Naive B cell (primary cell): ENCODE measurements around the gene LARP1B. TPM values are rescaled to one million over a fixed set of nuclear protein-coding genes. Genes with fewer than 3 reads are reported as not detected.
"Not testable (repeated sequence)": the region's sequence is repeated elsewhere in the genome, so short reads cannot be mapped to it uniquely, and the experiment has no call there.

Experiments used
- ATAC-seq, 2 donors: fragments of 150-1000 bp; cut with Tn5 transposase; 2 replicates each; pipeline ENCODE4 v1.10.0; 2021; ENCODE audit warnings: low read depth in 2 of 2, mild to moderate bottlenecking in 2 of 2, moderate library complexity in 2 of 2
- DNase-seq: peaks from one replicate; pipeline ENCODE4 v3.0.0; 2022
- H3K27ac Mint-ChIP-seq, 6 donors: one replicate each; pipeline ENCODE4 v1.8.0; 2020 to 2022; ENCODE audit warnings: mild to moderate bottlenecking in 6 of 6, mixed read lengths in 6 of 6, moderate library complexity in 5 of 6, inconsistent platforms in 2 of 6
- H3K27me3 Mint-ChIP-seq, 3 donors: one replicate each; pipeline ENCODE4 v1.8.0; 2021 to 2022; ENCODE audit warnings: mixed read lengths in 3 of 3, mild to moderate bottlenecking in 1 of 3
- H3K36me3 Mint-ChIP-seq, 2 donors: one replicate each; pipeline ENCODE4 v1.8.0; 2020 to 2022; ENCODE audit warnings: mixed read lengths in 2 of 2, inconsistent platforms in 1 of 2, mild to moderate bottlenecking in 1 of 2
- H3K4me1 Mint-ChIP-seq, 3 donors: one replicate each; pipeline ENCODE4 v1.8.0; 2020 to 2022; ENCODE audit warnings: mixed read lengths in 3 of 3, inconsistent platforms in 1 of 3, mild to moderate bottlenecking in 1 of 3, moderate library complexity in 1 of 3
- H3K4me3 Mint-ChIP-seq, 8 donors: one replicate each; pipeline ENCODE4 v1.8.0; 2020 to 2022; ENCODE audit warnings: mild to moderate bottlenecking in 8 of 8, mixed read lengths in 8 of 8, moderate library complexity in 8 of 8, inconsistent platforms in 2 of 8
- H3K9me3 Mint-ChIP-seq, 7 donors: one replicate each; pipeline ENCODE4 v1.8.0; 2020 to 2022; ENCODE audit warnings: mixed read lengths in 7 of 7, mild to moderate bottlenecking in 5 of 7, inconsistent platforms in 2 of 7, moderate library complexity in 1 of 7
- polyA plus RNA-seq, 6 donors: library from polyadenylated mRNA; unstranded; fragments of 300-500 nt; fragmentation: Illumina TruSeq; gene quantifications; one replicate each; pipeline ENCODE4 v1.2.3, GENCODE V29; 2021; ENCODE audit warnings: low read depth in 6 of 6

LARP1B gene
- 1 to 10 TPM; 3.2 to 8.1 (median 4.3) TPM for polyA plus RNA-seq

- H3K27ac Mint-ChIP-seq: peak within 1 kb of the TSS; percentile 82 to 96 (median 92)
- peak; percentile 95 for DNase-seq
Observed at GRCh38 chr4:128060699-128061565, at the start of gene LARP1B. Gene LARP1B (plus strand): TSS chr4:128061312. CDS start chr4:128074952, 13,640 bp downstream.

GRCh38 chr4:128025319-128025718 is 35.8 kb upstream of the LARP1B start:
- H3K27me3 Mint-ChIP-seq: no peaks in the 10 kb centered on the region
- H3K27ac Mint-ChIP-seq: no peak overlapping the region
- H3K4me1 Mint-ChIP-seq: no peaks in the 10 kb centered on the region
- DNase-seq (no peak), ATAC-seq (no peak)
- H3K36me3 Mint-ChIP-seq: peaks cover 16 to 19% of the 10 kb centered on the region in 2 donors
- H3K9me3 Mint-ChIP-seq: peaks cover 0 to 6% (median 0%) of the 10 kb centered on the region in 7 donors
- H3K4me3 Mint-ChIP-seq: no peak overlapping the region

More at GRCh38 chr4:128060699-128061565, at the start of gene LARP1B:
- H3K27me3 Mint-ChIP-seq: peaks cover 0 to 7% (median 0%) of the 10 kb centered on the region in 3 donors
- peak within 1 kb of the TSS; percentile 79 to 92 (median 88) for H3K4me3 Mint-ChIP-seq
- peak; percentile 82 to 83 for ATAC-seq
- H3K9me3 Mint-ChIP-seq: no peaks in the 10 kb centered on the region
- peaks cover 0 to 12% (median 11%) of the 10 kb centered on the region in 3 donors for H3K4me1 Mint-ChIP-seq
- H3K36me3 Mint-ChIP-seq: no peaks in the 10 kb centered on the region

GRCh38 chr4:128029907-128030306 is 31.2 kb upstream of the LARP1B start:
- no peak for ATAC-seq
- no peak for DNase-seq
- peaks cover 5 to 8% of the 10 kb centered on the region in 2 donors for H3K36me3 Mint-ChIP-seq
- no peaks in the 10 kb centered on the region for H3K27me3 Mint-ChIP-seq
- H3K4me1 Mint-ChIP-seq: no peaks in the 10 kb centered on the region
- no peaks in the 10 kb centered on the region for H3K9me3 Mint-ChIP-seq
- no peak overlapping the region for H3K4me3 Mint-ChIP-seq
- no peak overlapping the region for H3K27ac Mint-ChIP-seq

GRCh38 chr4:128031756-128032384 is 29.2 kb upstream of the LARP1B start:
- no peaks in the 10 kb centered on the region for H3K27me3 Mint-ChIP-seq
- no peaks in the 10 kb centered on the region for H3K9me3 Mint-ChIP-seq
- peak overlapping the region in 2 of 6 donors; percentile 54 to 57 for H3K27ac Mint-ChIP-seq
- DNase-seq: no peak
- ATAC-seq: no peak
- H3K4me3 Mint-ChIP-seq: no peak overlapping the region
- H3K4me1 Mint-ChIP-seq: no peaks in the 10 kb centered on the region
- peaks cover 0 to 8% of the 10 kb centered on the region in 2 donors for H3K36me3 Mint-ChIP-seq

- H3K36me3 Mint-ChIP-seq: no peaks in the 10 kb centered on the region
- no peaks in the 10 kb centered on the region for H3K9me3 Mint-ChIP-seq
- no peaks in the 10 kb centered on the region for H3K27me3 Mint-ChIP-seq
- peak overlapping the region in 1 of 6 donors; percentile 55 for H3K27ac Mint-ChIP-seq
- no peak overlapping the region for H3K4me3 Mint-ChIP-seq
- no peaks in the 10 kb centered on the region for H3K4me1 Mint-ChIP-seq
- no peak for DNase-seq
- ATAC-seq: no peak
Observed at GRCh38 chr4:128039568-128039967, 21.5 kb upstream of the LARP1B start.

GRCh38 chr4:128047019-128047418 is 14.1 kb upstream of the LARP1B start:
- H3K4me3 Mint-ChIP-seq, H3K4me1 Mint-ChIP-seq, ATAC-seq, H3K36me3 Mint-ChIP-seq, H3K9me3 Mint-ChIP-seq, DNase-seq, H3K27me3 Mint-ChIP-seq: not testable (repeated sequence)
- peak overlapping the region in 1 of 6 donors; percentile 47 for H3K27ac Mint-ChIP-seq

- not testable (repeated sequence) for H3K4me1 Mint-ChIP-seq, DNase-seq, H3K27ac Mint-ChIP-seq, H3K36me3 Mint-ChIP-seq, H3K4me3 Mint-ChIP-seq, ATAC-seq, H3K9me3 Mint-ChIP-seq, H3K27me3 Mint-ChIP-seq
Observed at GRCh38 chr4:128047514-128047913, 13.6 kb upstream of the LARP1B start.

GRCh38 chr4:128051229-128051628 is 9.9 kb upstream of the LARP1B start:
- not testable (repeated sequence) for H3K4me1 Mint-ChIP-seq, H3K36me3 Mint-ChIP-seq, H3K27me3 Mint-ChIP-seq, DNase-seq, H3K9me3 Mint-ChIP-seq, H3K4me3 Mint-ChIP-seq, ATAC-seq
- peak overlapping the region in 1 of 6 donors; percentile 26 for H3K27ac Mint-ChIP-seq

- DNase-seq, ATAC-seq, H3K4me3 Mint-ChIP-seq: not testable (repeated sequence)
Observed at GRCh38 chr4:128054907-128055306, 6.2 kb upstream of the LARP1B start.

GRCh38 chr4:128055441-128056206 is 5.5 kb upstream of the LARP1B start:
- H3K4me1 Mint-ChIP-seq, H3K4me3 Mint-ChIP-seq, ATAC-seq, H3K9me3 Mint-ChIP-seq, DNase-seq, H3K36me3 Mint-ChIP-seq, H3K27me3 Mint-ChIP-seq: not testable (repeated sequence)
- H3K27ac Mint-ChIP-seq: peak overlapping the region in 2 of 6 donors; percentile 53 to 63

More at GRCh38 chr4:128054907-128055306, 6.2 kb upstream of the LARP1B start:
- not testable (repeated sequence) for H3K27me3 Mint-ChIP-seq, H3K9me3 Mint-ChIP-seq, H3K36me3 Mint-ChIP-seq, H3K4me1 Mint-ChIP-seq
- peak overlapping the region in 1 of 6 donors; percentile 81 for H3K27ac Mint-ChIP-seq

- ATAC-seq (no peak), DNase-seq (no peak)
- Mint-ChIP-seq H3K27ac (no peak overlapping the region), H3K4me1 (peaks cover 0 to 7% (median 5%) of the 10 kb centered on the region in 3 donors), H3K4me3 (peak overlapping the region in 1 of 8 donors; percentile 16), H3K36me3 (no peaks in the 10 kb centered on the region), H3K27me3 (peaks cover 0 to 7% (median 0%) of the 10 kb centered on the region in 3 donors), H3K9me3 (peaks cover 0 to 2% (median 0%) of the 10 kb centered on the region in 7 donors)
Observed at GRCh38 chr4:128056396-128056795, 4.7 kb upstream of the LARP1B start.

GRCh38 chr4:128060121-128060698 is 902 bp upstream of the LARP1B start:
- Mint-ChIP-seq H3K4me3 (peak overlapping the region; percentile 79 to 92 (median 87)), H3K9me3 (no peaks in the 10 kb centered on the region), H3K36me3 (no peaks in the 10 kb centered on the region), H3K27ac (peak overlapping the region; percentile 82 to 96 (median 92)), H3K4me1 (peaks cover 0 to 12% (median 11%) of the 10 kb centered on the region in 3 donors), H3K27me3 (peaks cover 0 to 7% (median 0%) of the 10 kb centered on the region in 3 donors)
- DNase-seq (no peak), ATAC-seq (no peak)
